HL-60 (cell line): Measurements from ENCODE around the gene AMPD3.

Source experiments
- DNase-seq, 2 experiments: peaks; one replicate each; pipeline ENCODE4 v3.0.0-alpha.2; 2010 to 2020; ENCODE audit warnings: low read depth in 1 of 2, low spot score in 1 of 2
- H3K27ac ChIP-seq: fragments of 250-450 bp; sonication (Bioruptor Pico); replicated peaks from 2 replicates; pipeline ENCODE4 v1.5.1; 2020; ENCODE audit warnings: mild to moderate bottlenecking, moderate library complexity
- H3K27me3 ChIP-seq: fragments of 250-450 bp; sonication (Bioruptor Pico); 2 replicates; pipeline ENCODE4 v1.5.1; 2021; ENCODE audit warnings: mild to moderate bottlenecking, moderate library complexity; ENCODE audit not compliant: insufficient read depth, poor library complexity, severe bottlenecking
- H3K4me3 ChIP-seq: replicated peaks from 2 replicates; pipeline ENCODE4 v1.5.1; 2011; ENCODE audit warnings: mild to moderate bottlenecking, control low read depth, low read length; ENCODE audit not compliant: insufficient read depth
- CTCF ChIP-seq: IDR thresholded peaks from one replicate; pipeline ENCODE4 v1.5.1; 2011; ENCODE audit warnings: low read length, control low read depth, inconsistent platforms; ENCODE audit not compliant: insufficient read depth
- GABPA ChIP-seq: IDR thresholded peaks from 2 replicates; pipeline ENCODE4 v1.6.1; 2012; ENCODE audit warnings: low read depth
- POLR2AphosphoS5 ChIP-seq: IDR thresholded peaks from 2 replicates; pipeline ENCODE4 v1.6.1; 2012; ENCODE audit warnings: low read depth
- SPI1 ChIP-seq: IDR thresholded peaks from 2 replicates; pipeline ENCODE4 v1.6.1; 2012; ENCODE audit warnings: low read depth, mild to moderate bottlenecking, borderline replicate concordance
- TF ChIP-seq, protein P1 (sequence below): IDR thresholded peaks from 2 replicates; pipeline ENCODE4 v1.6.1; 2012; ENCODE audit warnings: low read depth; ENCODE audit not compliant: insufficient replicate concordance

Gene AMPD3

GRCh38 chr11:10494636-10495463 lies 39.8 kb downstream of the AMPD3 start:
- Histone ChIP-seq H3K4me3 (no peak overlapping the region), H3K27ac (no peak overlapping the region), H3K27me3 (no peaks in the 10 kb centered on the region)
- TF ChIP-seq CTCF = no peak
- no peak for TF ChIP-seq GABPA
- TF ChIP-seq SPI1 = no peak
- TF ChIP-seq POLR2AphosphoS5 = no peak
- TF ChIP-seq, protein P1, sequence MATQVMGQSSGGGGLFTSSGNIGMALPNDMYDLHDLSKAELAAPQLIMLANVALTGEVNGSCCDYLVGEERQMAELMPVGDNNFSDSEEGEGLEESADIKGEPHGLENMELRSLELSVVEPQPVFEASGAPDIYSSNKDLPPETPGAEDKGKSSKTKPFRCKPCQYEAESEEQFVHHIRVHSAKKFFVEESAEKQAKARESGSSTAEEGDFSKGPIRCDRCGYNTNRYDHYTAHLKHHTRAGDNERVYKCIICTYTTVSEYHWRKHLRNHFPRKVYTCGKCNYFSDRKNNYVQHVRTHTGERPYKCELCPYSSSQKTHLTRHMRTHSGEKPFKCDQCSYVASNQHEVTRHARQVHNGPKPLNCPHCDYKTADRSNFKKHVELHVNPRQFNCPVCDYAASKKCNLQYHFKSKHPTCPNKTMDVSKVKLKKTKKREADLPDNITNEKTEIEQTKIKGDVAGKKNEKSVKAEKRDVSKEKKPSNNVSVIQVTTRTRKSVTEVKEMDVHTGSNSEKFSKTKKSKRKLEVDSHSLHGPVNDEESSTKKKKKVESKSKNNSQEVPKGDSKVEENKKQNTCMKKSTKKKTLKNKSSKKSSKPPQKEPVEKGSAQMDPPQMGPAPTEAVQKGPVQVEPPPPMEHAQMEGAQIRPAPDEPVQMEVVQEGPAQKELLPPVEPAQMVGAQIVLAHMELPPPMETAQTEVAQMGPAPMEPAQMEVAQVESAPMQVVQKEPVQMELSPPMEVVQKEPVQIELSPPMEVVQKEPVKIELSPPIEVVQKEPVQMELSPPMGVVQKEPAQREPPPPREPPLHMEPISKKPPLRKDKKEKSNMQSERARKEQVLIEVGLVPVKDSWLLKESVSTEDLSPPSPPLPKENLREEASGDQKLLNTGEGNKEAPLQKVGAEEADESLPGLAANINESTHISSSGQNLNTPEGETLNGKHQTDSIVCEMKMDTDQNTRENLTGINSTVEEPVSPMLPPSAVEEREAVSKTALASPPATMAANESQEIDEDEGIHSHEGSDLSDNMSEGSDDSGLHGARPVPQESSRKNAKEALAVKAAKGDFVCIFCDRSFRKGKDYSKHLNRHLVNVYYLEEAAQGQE = no peak
- no peak for DNase-seq

GRCh38 chr11:10495464-10495786 lies 40.4 kb downstream of the AMPD3 start:
- TF ChIP-seq POLR2AphosphoS5 (no peak), GABPA (no peak), SPI1 (no peak), CTCF (no peak)
- TF ChIP-seq, protein P1 = no peak
- H3K4me3 ChIP-seq = no peak overlapping the region
- H3K27ac ChIP-seq = no peak overlapping the region
- DNase-seq = no peak
- no peaks in the 10 kb centered on the region for H3K27me3 ChIP-seq

DNA sequence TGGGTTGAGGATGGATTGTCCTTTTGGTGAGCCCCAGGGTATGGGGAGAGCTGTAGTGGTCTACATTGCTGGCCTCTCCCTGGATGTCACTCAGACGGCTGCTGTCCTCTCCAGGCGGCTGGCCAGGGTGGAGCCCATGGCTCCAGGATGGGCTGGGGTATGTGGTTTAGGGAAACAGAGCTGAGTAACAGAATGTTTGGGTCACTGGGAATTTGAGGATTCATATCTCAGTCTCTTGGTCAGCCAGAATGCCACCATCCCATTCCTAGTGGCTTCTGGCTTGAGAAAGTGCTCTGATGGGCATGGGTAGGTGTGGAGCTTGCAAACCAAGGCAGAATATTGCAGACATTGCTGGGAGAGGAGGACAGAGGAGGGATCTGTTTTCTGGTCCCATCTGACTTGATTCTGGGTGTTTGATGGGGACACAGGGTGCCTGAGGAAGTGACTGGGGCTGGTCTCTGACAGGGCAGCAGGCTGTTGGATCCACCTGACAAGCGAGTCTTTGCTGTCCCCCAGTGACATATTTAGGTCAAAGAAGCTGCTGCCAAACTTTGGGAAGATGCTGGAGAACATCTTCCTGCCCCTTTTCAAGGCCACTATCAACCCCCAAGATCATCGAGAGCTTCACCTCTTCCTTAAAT lies 41.4 kb downstream of the AMPD3 start:
- TF ChIP-seq GABPA (no peak), SPI1 (no peak), POLR2AphosphoS5 (no peak), CTCF (no peak)
- TF ChIP-seq, protein P1 = no peak
- no peaks in the 10 kb centered on the region for H3K27me3 ChIP-seq
- no peak overlapping the region for H3K27ac ChIP-seq
- no peak for DNase-seq
- no peak overlapping the region for H3K4me3 ChIP-seq
